GM23338 (cell line): Measurements from ENCODE around the gene PODN. TPM values are rescaled to one million over a fixed set of nuclear protein-coding genes. Genes with fewer than 3 reads are reported as not detected.

ENCODE experiments used
- ATAC-seq: fragments of 200-7000 bp; cut with Tn5 transposase; 3 replicates; pipeline ENCODE4 v1.9.1; 2020
- DNase-seq: peaks from one replicate; pipeline ENCODE4 v3.0.0-alpha.2; 2015; ENCODE audit warnings: low spot score
- H2AFZ ChIP-seq: fragments of 200-600 bp; sonication (generic); 2 replicates; pipeline ENCODE4 v1.8.0; 2016; ENCODE audit warnings: antibody characterized with exemption, mild to moderate bottlenecking, moderate library complexity
- H3F3A ChIP-seq: fragments of 200-600 bp; sonication (generic); replicated peaks from 2 replicates; pipeline ENCODE4 v1.8.0; 2017; ENCODE audit warnings: antibody characterized with exemption, mixed run types, low read depth
- H3K27ac ChIP-seq: fragments of 200-600 bp; sonication (generic); 2 replicates; pipeline ENCODE4 v1.6.1; 2016; ENCODE audit warnings: low read depth
- H3K27me3 ChIP-seq: fragments of 200-600 bp; sonication (generic); 2 replicates; pipeline ENCODE4 v1.8.0; 2016; ENCODE audit warnings: mild to moderate bottlenecking, mixed run types, moderate library complexity; ENCODE audit not compliant: insufficient read depth
- H3K36me3 ChIP-seq: fragments of 200-600 bp; sonication (generic); 2 replicates; pipeline ENCODE4 v1.8.0; 2016; ENCODE audit warnings: mild to moderate bottlenecking; ENCODE audit not compliant: insufficient read depth
- H3K4me1 ChIP-seq: fragments of 200-600 bp; sonication (generic); 2 replicates; pipeline ENCODE4 v1.8.0; 2016; ENCODE audit warnings: mild to moderate bottlenecking, moderate library complexity; ENCODE audit not compliant: insufficient read depth
- H3K4me2 ChIP-seq: fragments of 200-600 bp; sonication (generic); 2 replicates; pipeline ENCODE4 v1.7.1; 2017; ENCODE audit warnings: mixed run types
- H3K4me3 ChIP-seq: fragments of 200-600 bp; sonication (generic); 2 replicates; pipeline ENCODE4 v1.6.1; 2016; ENCODE audit warnings: mixed run types
- H3K79me2 ChIP-seq: fragments of 200-600 bp; sonication (generic); replicated peaks from 2 replicates; pipeline ENCODE4 v1.8.0; 2017; ENCODE audit warnings: mild to moderate bottlenecking; ENCODE audit not compliant: insufficient read depth
- H3K9me2 ChIP-seq: fragments of 200-600 bp; sonication (generic); 2 replicates; pipeline ENCODE4 v1.8.0; 2017; ENCODE audit not compliant: insufficient read depth
- H4K20me1 ChIP-seq: fragments of 200-600 bp; sonication (generic); replicated peaks from 2 replicates; pipeline ENCODE4 v1.8.0; 2017; ENCODE audit warnings: mild to moderate bottlenecking; ENCODE audit not compliant: insufficient read depth
- H3K27ac Mint-ChIP-seq: 2 replicates; pipeline ENCODE4 v1.8.0; 2020; ENCODE audit warnings: inconsistent platforms, mild to moderate bottlenecking, moderate library complexity, mixed read lengths
- H3K27me3 Mint-ChIP-seq: 3 replicates; pipeline ENCODE4 v1.8.0; 2022; ENCODE audit warnings: low read depth, mild to moderate bottlenecking, moderate library complexity, mixed read lengths, inconsistent platforms; ENCODE audit not compliant: insufficient read depth, poor library complexity
- H3K36me3 Mint-ChIP-seq: 3 replicates; pipeline ENCODE4 v1.8.0; 2021; ENCODE audit warnings: low read depth, mild to moderate bottlenecking, inconsistent platforms, moderate library complexity, mixed read lengths
- H3K4me1 Mint-ChIP-seq: 3 replicates; pipeline ENCODE4 v1.8.0; 2020; ENCODE audit warnings: mild to moderate bottlenecking, inconsistent platforms, mixed read lengths
- H3K4me3 Mint-ChIP-seq: 3 replicates; pipeline ENCODE4 v1.8.0; 2021; ENCODE audit warnings: moderate library complexity, mild to moderate bottlenecking, inconsistent platforms, mixed read lengths
- H3K9me3 Mint-ChIP-seq: 3 replicates; pipeline ENCODE4 v1.8.0; 2020; ENCODE audit warnings: moderate library complexity, mild to moderate bottlenecking, inconsistent platforms, mixed read lengths
- CREB1 ChIP-seq: fragments of 250-450 bp; sonication (Bioruptor Pico); IDR thresholded peaks from 2 replicates; pipeline ENCODE4 v1.5.0; 2020; ENCODE audit warnings: low read depth, mild to moderate bottlenecking, moderate library complexity
- ETS1 ChIP-seq: IDR thresholded peaks from 2 replicates; pipeline ENCODE4 v1.6.1; 2016; ENCODE audit warnings: antibody characterized with exemption
- EZH2phosphoT487 ChIP-seq: fragments of 200-600 bp; sonication (generic); IDR thresholded peaks from one replicate; pipeline ENCODE4 v1.8.1; 2018; ENCODE audit warnings: antibody characterized with exemption; ENCODE audit not compliant: unreplicated experiment
- JUNB ChIP-seq: IDR thresholded peaks from one replicate; pipeline ENCODE4 v1.6.1; 2016; ENCODE audit warnings: antibody characterized with exemption; ENCODE audit not compliant: unreplicated experiment
- POLR2AphosphoS5 ChIP-seq: IDR thresholded peaks from 2 replicates; pipeline ENCODE4 v1.6.1; 2016; ENCODE audit warnings: antibody characterized with exemption, low read depth
- REST ChIP-seq: IDR thresholded peaks from one replicate; pipeline ENCODE4 v1.6.1; 2018; ENCODE audit warnings: antibody characterized with exemption; ENCODE audit not compliant: unreplicated experiment
- STAT1 ChIP-seq: IDR thresholded peaks from one replicate; pipeline ENCODE4 v1.6.1; 2016; ENCODE audit warnings: antibody characterized with exemption; ENCODE audit not compliant: unreplicated experiment
- ZNF114 ChIP-seq: fragments of 250-450 bp; sonication (Bioruptor Pico); IDR thresholded peaks from 2 replicates; pipeline ENCODE4 v1.5.0; 2020; ENCODE audit warnings: mild to moderate bottlenecking, moderate library complexity
- ZNF331 ChIP-seq: fragments of 250-450 bp; sonication (Bioruptor Pico); IDR thresholded peaks from 2 replicates; pipeline ENCODE4 v1.5.0; 2020; ENCODE audit warnings: low read depth, mild to moderate bottlenecking, moderate library complexity
- polyA plus RNA-seq: library from polyadenylated mRNA; unstranded; fragments of >200 nt; fragmentation: Nextera tagmentation; extraction: Ambion mirVana; gene quantifications from 2 replicates; pipeline ENCODE4 v1.2.1, GENCODE V29; 2016
- total RNA-seq: library from RNA; depleted of rRNA; stranded (reverse); fragments of >200 nt; shearing (Covaris generic); gene quantifications from 2 replicates; pipeline ENCODE4 v1.2.3, GENCODE V29; 2014
- TF ChIP-seq, protein P1 (sequence below), 2 experiments: fragments of 200-600 bp in 1 of 2; sonication (generic) in 1 of 2; conservative IDR thresholded peaks; 2 replicates each; pipeline versions ENCODE4 v1.5.1 to v1.6.1; 2016 to 2017; ENCODE audit warnings: antibody characterized with exemption in 2 of 2, low read depth in 2 of 2, mild to moderate bottlenecking in 2 of 2, moderate library complexity in 1 of 2

PODN gene
- total and polyA plus RNA-seq, 2 experiments from 2014 or later: 0.16 to 0.24 TPM

GRCh38 chr1:53073868-53074311 lies 11.9 kb downstream of the PODN start (continued):
- TF ChIP-seq ZNF114 (CRISPR knock-in tag) (no peak), STAT1 (no peak), ETS1 (no peak), ZNF331 (no peak), CREB1 (no peak), EZH2phosphoT487 (no peak), JUNB (no peak)
- TF ChIP-seq, protein P1, sequence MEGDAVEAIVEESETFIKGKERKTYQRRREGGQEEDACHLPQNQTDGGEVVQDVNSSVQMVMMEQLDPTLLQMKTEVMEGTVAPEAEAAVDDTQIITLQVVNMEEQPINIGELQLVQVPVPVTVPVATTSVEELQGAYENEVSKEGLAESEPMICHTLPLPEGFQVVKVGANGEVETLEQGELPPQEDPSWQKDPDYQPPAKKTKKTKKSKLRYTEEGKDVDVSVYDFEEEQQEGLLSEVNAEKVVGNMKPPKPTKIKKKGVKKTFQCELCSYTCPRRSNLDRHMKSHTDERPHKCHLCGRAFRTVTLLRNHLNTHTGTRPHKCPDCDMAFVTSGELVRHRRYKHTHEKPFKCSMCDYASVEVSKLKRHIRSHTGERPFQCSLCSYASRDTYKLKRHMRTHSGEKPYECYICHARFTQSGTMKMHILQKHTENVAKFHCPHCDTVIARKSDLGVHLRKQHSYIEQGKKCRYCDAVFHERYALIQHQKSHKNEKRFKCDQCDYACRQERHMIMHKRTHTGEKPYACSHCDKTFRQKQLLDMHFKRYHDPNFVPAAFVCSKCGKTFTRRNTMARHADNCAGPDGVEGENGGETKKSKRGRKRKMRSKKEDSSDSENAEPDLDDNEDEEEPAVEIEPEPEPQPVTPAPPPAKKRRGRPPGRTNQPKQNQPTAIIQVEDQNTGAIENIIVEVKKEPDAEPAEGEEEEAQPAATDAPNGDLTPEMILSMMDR (conservative IDR thresholded peaks at IDR 0.05; ENCODE audit: low read depth in 2 of 2): no peak

DNA sequence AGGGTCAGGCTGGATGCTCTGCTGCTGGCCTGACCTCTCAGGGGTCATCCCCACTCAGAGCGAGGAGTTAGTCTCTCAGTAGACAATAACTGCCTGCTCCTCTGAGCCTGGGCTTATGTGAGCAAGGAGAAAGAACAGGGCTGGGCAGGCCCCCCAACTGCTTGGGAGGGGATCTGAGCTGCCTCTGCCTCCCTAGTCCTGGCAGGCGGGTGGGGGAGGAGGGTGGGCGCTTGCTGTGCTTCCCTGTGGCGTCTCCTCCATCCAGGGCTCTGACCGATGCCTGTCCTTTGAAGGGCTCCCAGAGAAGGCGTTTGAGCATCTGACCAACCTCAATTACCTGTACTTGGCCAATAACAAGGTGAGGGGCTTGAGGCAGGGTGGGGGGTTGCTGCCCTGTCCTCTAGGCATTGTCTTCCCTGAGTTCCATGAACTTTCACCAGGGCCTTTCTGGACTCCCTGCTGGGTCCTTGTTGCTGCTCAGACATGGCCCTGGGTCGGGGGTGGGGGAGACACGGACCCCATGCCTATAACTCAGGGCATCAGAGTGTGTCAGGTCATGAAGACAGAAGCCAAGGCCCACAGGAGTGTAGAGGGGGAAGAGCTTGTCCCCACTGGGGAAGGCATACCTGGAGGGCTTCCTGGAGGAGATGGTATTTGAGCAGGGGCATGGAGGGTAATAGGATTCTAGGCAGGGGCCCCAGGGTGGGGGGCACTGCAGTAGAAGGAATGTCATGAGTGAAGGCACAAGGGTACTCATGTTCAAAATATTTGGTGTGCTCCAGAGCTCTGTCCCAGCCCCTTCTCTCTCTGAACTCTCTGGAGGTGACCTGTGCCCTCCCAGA lies 12.5 kb downstream of the PODN start:
- no peak overlapping the region for H2AFZ ChIP-seq
- Mint-ChIP-seq H3K27me3 (peaks cover 5% of the 10 kb centered on the region), H3K4me1 (no peaks in the 10 kb centered on the region; the same call in 2 of the 3 replicates), H3K27ac (no peak overlapping the region), H3K4me3 (no peak overlapping the region), H3K9me3 (no peaks in the 10 kb centered on the region; the same call in 2 of the 3 replicates), H3K36me3 (no peaks in the 10 kb centered on the region)
- no peaks in the 10 kb centered on the region for H3K79me2 ChIP-seq
- H3K27me3 ChIP-seq: no peaks in the 10 kb centered on the region
- H3K4me3 ChIP-seq: no peak overlapping the region
- H3K36me3 ChIP-seq: no peaks in the 10 kb centered on the region
- no peaks in the 10 kb centered on the region for H3K9me2 ChIP-seq
- H3K4me2 ChIP-seq: no peak overlapping the region
- H3F3A ChIP-seq: no peaks in the 10 kb centered on the region
- ATAC-seq: no peak
- H3K27ac ChIP-seq: no peak overlapping the region
- no peaks in the 10 kb centered on the region for H4K20me1 ChIP-seq
- no peaks in the 10 kb centered on the region for H3K4me1 ChIP-seq
- no peak for DNase-seq
- TF ChIP-seq REST: no peak
- TF ChIP-seq ZNF331: no peak
- no peak for TF ChIP-seq EZH2phosphoT487
- no peak for TF ChIP-seq CREB1
- no peak for TF ChIP-seq ZNF114 (CRISPR knock-in tag)
- TF ChIP-seq ETS1: no peak
- TF ChIP-seq POLR2AphosphoS5: no peak
